Measurements from ENCODE around the gene OR2T6.
"Not testable (repeated sequence)": the region's sequence is repeated elsewhere in the genome, so short reads cannot be mapped to it uniquely, and the experiment has no call there.

The OR2T6 gene

DNA sequence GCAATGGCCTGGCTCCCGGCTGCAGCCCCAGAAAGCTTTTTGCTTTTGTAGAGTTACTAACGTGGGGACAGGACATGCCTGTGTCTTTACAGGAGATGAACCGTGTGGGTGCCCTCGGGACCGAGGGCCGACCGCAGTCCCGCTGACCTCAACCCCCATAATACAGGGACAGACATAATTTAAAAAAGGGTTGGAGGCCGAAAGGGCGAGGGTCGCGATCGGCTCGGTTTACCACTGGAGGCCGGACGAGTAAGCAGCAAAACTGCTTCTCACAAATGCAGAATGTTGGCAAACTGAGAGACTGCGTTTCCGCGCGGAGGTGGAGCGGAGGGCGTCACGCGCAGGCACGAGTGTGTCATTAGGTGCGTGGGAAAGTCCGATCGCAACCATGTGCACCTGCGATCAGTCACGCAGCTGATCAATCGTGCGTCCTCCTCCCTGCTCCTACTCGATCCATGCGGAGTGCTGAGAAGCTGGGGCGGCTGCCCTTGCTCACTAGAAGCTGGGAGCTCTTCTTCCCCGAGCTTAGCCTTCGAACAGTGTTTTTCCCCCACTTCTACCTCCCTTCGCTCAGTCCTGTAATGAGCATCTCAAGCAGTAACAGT lies 58.4 kb downstream of the OR2T6 start:
- not testable (repeated sequence) for DNase-seq (ENCODE audit: low read depth)

GRCh38 chr1:248434913-248435312 lies 59.4 kb downstream of the OR2T6 start:
- DNase-seq (ENCODE audit: low read depth) = not testable (repeated sequence)

- DNase-seq (ENCODE audit: low read depth) = not testable (repeated sequence)
Observed at GRCh38 chr1:248436303-248436702, 60.8 kb downstream of the OR2T6 start.

- not testable (repeated sequence) for DNase-seq (ENCODE audit: low read depth)
Observed at GRCh38 chr1:248438668-248439067, 63.1 kb downstream of the OR2T6 start.

GRCh38 chr1:248439283-248439682 lies 63.7 kb downstream of the OR2T6 start:
- DNase-seq (ENCODE audit: low read depth) = not testable (repeated sequence)
